Measurements from ENCODE around the gene CARMIL3.

Gene CARMIL3

DNA sequence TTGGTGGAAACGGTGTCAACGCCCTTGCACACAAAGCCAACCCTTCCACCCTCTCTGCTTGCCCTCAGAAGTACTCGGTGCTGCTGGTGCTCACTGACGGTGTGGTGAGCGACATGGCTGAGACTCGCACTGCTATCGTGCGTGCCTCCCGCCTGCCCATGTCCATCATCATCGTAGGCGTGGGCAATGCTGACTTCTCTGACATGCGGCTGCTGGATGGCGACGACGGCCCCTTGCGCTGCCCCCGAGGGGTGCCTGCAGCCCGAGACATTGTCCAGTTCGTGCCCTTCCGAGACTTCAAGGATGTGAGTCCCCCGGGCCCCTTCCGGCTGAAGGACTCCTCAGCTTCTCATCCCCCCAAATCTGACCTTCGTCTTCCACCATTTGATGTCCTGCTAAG lies 25.3 kb downstream of the CARMIL3 start:
- DNase-seq, result no peak

DNA sequence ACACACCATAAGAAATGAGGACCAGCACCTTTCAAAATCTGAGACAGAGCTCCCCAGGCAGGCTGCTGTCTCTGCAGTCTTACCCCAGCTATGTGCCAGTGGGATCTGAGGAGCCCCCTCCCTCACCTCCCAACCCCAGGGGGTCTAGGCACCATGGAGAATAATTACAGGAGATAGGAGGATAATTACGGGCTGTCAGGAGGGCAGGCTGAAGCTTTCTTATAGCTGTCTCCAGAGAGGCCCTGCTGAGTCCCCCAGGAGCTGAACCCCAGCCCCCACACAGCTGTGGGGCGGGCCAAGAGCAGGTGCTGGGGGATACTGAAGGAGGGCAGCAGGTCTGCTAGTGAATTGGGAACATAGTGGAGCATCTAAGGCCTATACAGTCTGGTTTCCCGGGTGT lies 26.3 kb downstream of the CARMIL3 start:
- DNase-seq, result no peak

DNA sequence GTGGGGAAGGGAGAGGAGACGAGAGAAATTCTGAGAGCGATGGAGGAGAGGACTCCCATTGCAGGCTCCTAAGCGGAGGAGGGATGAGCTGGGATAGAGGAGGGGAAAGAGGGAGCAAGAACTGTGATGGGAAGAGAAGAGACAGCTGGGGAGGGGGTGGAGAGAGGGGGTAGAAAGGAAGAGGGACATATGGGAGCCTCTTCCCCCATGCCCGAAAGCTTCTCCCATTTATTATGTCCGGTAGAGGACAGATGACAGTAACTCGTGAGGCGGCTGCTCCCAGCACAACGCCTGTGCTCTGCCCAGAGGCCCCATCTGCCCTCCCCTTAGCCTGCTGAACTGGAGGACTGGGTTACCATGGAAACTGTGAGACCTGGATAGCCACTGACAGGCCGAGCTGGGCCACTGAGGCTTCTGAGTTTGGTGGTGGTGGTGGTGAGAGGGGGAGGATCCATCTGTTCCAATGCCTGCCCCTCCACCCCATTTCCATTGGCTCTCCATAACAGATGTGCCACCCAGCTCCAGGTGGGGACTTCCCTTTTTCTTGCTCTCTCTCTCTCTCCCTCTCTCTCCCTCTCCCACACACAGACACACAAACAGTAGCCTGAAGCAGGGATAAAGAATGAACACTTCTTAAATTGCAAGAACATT lies 27.8 kb downstream of the CARMIL3 start:
- DNase-seq, result no peak

DNA sequence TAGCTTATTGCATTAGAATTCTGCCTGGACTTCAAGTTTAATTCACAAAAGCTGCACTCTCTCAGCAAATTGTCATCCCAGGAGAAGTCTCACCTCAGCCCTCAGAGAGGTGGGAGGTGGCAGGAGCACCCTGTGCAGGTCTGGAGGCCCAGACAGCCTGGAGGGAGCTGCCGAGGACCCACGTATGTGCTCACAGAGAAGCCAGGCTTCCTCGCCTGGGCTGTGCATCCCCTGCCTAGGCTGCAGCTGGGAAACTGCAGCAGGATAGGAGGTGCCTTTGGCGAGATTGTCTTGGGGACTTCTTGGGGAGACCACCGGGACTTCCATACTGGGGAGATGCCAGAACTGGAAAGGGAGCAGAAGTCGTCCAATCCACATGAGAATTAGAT lies 28.3 kb downstream of the CARMIL3 start:
- no peak for DNase-seq

DNA sequence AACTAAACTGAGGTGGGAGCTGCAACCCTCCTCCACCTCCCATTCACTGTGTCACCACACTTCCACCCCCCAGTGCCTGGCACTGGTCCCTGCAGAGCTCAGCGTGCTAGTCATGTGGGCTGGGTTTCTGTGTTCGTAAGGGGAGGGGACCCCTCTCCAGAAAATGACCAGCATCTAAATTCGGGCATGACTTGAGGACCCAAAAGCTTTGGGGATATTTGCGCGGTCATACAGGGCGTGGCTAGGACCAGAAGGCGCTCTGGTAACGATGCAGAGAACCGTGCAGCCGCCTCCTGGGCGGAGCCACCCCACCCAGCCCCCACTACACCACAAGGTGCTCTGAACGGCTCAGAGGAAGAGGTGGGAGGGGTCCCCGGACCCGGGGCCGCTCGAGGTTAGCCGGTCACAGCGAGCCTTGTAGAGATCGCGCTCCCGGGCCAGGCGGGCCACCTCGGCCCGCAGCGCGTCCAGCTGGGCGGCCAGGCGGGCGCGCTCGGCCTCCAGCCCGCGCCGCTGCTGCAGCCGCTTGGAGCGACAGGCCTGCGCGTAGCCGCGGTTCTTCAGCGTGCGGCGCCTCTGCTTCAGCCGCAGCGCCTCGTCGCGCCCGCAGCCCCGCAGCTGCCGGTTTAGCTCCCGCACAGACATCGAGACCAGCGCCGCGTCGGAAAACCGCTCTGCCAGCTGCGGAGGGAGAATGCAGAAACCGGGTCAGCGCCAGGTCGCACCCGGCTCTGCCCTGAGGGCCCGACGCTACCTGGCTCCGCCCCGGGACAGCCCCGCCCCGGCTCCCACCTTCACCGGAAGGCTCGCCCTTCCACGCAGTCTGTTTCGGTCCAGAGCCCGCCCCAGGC lies 29.3 kb downstream of the CARMIL3 start:
- peak in 1 of 2 experiments; percentile 44 for DNase-seq

DNA sequence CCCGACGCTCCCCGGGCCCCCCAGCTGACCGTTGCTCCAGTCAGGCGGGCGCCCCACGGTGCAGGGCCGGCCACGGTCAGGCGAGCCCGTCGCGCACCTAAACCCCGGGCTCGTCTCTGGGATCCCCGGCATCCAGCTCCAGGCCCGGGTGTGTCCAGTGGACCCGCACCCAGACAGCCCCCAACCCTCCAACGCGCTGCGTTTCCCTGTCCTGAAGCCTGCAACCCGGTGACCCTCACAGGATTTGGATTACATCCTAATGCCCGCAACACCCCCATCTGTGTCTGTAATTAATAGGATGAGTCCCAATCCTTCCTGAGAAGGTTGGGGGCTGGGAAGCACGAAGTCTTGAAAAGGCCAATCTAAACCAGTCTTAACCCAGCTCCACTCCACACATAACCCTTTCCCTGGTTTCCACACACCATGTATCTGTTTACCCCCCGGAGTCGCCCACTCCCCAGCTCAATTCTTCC lies 30.0 kb downstream of the CARMIL3 start:
- DNase-seq, result no peak

DNA sequence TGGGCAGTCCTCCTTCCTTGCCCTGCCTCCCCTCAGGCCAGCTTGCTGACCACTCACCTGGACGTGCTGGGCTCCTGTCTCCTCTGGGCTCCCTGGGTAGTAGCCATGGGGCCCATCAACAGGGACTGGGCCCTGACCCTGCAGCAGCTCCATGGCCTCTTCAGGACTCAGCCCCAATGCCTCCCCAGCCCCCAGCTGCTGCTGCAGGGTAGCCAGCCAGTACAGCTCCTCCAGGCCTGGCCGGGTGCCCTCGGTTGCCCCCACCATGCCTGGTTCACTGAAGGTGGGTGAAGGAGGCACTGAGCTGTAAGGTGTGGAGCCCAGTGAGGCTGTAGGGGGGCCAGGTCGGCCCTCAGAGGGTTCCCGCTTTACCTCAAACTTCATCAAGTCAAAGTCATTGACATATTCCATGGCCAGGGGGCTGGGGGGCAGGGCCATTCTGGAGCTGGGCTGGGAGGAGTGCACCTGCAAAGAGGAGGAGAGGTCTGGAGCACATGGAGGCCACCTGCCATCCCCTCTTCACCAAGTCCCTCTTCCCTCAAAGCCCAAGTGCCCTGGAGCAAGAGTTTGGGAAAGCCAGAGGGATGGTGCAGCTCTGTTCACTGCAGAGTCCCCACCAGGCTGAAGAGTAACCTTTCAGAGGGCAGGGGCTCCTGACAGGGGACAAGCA lies 30.7 kb downstream of the CARMIL3 start:
- DNase-seq, result no peak

DNA sequence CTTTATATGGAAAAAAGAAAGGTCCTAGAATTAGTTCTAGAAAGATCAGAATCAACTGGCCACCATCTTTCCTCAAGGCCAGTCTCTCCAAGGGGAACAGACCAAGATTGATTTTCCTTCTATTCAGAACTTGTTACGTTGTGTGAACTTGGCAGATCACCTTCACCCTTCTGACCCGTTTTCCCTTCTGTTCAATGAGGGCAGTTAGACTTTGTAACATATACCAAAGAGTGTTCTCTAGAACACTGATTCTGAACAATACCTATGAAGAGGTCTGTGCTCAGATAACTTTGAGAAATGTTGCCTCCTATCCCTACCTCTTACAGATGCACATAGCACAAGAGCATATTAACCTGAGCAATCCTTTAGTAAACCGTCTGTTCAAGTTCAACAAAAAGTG lies 31.7 kb downstream of the CARMIL3 start:
- no peak for DNase-seq

DNA sequence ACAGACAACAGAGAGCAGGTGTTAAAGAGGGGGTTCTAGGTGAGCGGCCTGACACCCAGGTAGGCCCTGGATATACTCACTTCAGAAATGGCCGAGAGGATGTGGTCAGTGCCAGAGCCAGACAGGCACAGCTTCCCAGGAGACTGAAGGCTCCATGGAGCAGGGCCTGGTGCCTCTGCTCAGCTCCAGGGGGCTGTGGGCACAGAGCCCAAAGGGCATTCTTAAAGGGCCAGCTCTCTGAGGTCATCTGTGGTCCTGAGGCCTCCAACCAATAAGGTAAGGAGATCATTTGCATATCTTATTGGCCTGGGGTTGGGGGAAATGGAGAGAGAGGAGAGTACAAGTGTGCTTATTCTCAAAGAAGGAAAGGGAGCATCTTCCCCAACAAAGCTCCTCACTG lies 32.6 kb downstream of the CARMIL3 start:
- DNase-seq, result no peak

DNA sequence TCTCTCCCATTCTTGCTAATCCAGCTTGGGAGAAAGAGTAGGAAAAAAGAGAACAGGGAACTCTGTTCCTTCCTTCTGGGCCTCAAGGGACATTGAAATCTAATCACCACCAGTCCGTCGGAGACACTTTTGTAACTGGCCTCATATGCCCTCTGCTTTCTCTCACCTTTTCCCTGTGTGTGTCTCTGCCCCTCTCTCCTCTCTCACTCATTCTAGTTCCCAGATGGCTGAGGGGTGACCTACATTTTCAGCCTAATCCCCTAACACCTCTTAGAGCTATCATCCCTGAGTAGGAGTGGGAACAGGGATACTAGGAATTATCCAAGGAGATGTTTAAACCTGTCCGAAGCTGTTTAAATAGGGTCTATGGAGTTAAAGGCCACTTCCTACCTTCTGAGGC lies 33.4 kb downstream of the CARMIL3 start:
- no peak for DNase-seq

DNA sequence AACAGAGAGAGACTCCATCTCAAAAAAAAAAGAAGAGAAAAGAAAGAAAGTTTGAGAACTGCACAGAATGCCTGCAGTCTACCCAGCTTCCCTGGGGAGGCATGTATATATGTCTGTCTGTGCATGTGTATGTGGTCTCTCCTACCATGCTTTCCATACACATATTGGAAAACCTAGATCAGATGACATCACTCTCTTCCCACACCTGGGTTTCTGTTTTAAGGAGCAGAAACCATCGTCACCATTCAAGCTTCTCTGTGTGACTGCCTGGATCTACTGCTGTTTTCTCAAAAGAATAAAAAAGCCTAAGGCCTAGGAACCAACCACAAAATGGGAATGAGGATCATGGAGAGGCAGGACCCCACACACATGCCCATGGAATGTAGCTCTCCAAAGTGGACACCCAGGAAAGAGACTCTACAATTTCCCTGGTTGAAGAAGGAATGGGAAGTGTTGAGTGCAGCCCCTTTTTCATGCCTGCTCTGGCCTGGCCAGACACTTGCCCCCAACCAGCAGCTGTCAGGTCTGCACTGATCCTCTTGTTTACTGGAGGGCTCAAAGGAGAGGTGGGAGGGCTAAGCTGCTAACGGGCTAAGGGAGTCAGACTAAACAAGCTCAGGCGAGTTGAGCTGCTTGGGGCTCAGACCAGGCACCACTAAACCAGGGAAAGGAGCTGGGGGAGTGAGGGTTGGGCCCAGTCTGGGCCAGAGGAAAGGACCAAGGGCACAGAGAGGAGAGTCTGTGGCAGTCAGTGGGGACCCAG lies 34.6 kb downstream of the CARMIL3 start:
- no peak for DNase-seq

DNA sequence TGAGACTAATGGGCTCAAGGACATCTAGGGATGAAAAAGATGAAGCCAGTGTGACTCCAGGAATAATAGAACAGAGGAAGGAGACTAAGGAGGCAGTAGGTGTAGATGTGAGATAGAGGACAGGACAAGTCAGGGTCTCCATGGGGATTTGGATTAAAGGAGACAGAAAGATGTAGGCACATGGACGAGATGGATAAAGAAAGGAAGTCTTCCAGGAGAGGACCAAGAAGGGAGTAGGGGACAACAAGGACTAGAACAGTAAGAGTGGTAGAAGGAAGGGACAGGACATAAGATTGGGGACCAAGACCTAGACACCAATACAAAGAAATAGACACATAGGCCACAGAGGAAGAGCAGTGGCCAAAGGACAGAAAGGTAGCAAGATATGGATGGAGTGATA lies 35.2 kb downstream of the CARMIL3 start:
- no peak for DNase-seq

DNA sequence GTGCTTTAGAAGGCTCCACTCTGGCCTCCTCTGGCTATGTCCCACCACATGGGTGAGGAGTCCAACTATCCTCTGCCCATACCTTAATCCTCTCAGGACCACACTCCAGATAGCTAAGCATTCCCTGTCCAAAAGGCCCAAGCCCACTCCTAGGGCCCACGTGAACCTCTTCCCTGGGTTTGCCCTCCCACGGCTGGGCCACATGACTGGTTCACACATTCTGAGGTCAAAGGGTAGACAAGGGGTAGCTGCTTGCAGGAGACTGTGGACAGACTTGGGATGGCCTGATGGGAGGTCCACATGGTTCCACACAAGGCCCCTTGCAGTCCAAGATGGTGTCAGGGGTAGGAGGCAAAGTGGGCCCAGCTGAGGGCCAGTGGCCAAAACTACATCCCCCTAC lies 36.3 kb downstream of the CARMIL3 start:
- DNase-seq, result no peak

DNA sequence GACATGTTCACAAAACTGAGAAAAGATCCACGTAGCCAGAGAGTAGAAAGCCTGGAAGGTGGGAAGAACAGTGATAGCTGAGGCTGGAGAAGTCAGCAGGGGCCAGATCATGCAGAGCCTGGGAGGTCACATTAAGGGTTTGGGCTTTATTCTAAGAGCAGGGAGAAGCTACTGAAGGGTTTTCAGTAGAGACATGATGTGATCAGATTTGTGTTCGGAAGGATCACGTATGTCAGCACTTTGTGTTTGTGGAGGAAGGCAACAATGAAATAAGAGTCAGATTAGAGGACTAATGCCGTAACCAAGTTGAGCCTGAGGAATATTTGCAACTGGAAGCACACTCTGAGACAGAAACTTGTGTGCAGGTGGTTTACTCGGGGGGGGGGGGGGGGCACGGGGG lies 38.1 kb downstream of the CARMIL3 start:
- no peak for DNase-seq

DNA sequence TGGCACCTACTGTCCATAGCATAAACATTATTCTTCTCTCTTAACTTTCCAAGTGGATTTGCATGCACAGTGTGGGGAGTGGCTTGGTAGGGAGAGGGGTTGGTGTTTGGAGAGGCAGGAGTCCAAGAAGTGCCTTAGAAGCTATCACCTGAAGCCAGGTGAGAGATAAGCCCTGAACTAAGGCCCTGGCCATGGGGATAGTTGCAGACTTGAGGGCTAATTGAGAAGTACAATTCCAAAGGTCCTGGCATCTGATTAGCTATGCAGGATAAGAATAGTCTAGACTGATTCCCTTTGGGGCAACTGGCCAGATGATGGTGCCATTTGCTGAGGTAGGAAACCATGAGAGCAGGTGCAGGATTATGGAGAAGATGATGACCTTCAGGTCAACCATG lies 40.3 kb downstream of the CARMIL3 start:
- no peak for DNase-seq

DNA sequence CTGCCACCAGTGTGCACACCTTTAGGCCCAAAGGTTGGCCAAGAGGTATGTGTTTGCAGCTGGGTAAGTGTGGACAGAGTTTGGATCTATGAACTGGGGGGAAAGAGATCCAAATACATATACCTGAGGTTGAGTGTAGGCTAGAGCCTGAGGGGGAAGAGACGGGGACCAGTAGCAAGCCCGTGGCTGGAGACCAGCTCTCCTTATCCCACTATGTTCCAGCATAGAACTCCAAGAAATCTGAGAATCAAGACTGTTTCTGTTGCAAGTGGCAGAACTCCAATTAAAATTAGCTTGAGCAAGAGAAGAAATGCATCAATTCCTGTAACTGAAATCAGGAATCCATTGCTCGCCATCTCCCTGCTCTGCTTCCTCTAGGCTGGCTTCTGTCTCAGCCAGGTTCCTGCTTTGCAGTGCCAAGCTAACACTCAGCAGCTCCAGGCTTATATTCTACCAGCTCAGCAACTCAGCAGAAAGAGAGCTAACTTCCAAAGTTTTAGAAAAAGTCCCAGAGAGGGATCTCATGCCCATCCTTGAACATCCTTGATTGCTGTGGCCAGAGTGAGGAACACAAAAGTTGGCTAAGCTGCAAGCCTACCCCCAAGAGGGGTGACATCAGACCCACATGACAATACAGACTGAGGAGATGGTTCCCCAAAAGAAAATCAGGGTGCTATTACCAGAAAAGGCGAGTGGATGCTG lies 40.8 kb downstream of the CARMIL3 start:
- DNase-seq, result no peak

DNA sequence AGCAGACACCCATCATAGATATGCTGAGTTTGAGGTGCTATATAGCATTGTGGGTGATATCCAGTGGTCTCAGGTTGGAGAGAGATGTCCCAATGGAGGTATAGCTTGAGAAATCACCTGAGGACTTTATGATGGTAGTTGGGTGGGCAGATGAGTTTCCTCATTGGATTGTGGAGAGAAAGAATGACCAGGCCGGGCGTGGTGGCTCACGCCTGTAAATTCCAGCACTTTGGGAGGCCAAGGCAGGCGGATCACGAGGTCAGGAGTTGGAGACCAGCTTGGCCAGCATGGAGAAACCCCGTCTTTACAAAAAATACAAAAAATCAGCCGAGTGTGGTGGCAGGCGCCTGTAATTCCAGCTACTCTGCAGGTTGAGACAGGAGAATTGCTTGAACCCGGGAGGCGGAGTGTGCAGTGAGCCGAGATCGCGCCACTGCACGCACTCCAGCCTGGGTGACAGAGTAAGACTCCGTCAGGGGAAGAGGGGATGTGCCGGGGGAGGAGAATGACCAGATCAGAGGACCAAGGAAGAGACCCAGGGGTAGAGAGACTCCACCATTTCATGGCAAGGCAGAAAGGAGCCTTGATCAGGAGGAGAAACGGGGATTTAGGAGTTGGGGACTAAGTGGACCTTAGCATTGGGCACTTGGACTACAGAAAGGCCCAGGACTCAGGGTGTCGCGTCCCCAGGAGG lies 41.5 kb downstream of the CARMIL3 start:
- DNase-seq, result no peak

DNA sequence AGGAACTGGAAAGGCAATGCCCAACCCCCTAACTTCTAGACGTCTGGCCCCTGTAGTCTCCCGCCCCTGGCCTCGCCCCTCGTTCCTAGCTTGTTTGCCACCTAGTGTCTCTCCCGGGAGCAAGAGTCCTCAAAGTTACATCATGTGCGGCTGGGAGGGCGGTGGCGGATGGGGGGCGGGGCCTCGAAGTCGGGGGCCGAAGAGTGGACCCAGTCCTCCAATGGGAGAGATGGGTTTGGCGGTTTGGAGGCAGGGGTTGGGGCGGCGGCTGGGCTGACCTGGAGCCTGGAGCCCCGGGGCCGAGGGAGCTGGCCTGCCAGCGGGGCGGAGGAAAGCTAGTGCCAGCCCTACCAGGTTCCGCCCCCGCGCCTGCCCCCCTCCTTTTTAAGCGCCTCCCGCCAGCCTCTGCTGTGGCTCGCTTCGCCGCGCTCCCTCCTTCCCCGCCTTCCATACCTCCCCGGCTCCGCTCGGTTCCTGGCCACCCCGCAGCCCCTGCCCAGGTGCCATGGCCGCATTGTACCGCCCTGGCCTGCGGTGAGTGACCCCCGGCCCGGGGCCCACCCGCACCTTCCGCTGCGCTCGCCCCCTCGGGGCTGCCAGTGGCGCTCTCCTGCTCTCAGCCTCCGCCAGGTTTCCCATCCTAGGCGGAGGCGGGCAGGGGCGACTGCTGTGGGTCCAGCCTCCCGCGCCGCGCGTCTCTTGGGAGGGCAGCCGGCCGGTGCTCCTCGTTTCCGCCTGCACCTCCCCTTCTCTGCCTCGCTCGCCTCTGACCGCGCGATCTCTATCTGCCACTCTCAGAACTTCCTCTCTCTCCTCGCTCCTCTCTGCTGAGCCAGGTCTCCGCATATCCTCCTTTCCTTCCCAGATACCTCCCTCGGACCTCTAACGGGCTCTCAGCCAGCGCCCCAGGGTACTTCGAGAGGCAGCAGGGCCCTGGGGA lies 42.4 kb downstream of the CARMIL3 start, which contains the start of gene PCK2:
Gene PCK2 (plus strand): TSS at position 411 of the 940 bp plus-strand sequence. CDS start 95 bp downstream, at position 506.
- DNase-seq, result peak; percentile 55 to 82

DNA sequence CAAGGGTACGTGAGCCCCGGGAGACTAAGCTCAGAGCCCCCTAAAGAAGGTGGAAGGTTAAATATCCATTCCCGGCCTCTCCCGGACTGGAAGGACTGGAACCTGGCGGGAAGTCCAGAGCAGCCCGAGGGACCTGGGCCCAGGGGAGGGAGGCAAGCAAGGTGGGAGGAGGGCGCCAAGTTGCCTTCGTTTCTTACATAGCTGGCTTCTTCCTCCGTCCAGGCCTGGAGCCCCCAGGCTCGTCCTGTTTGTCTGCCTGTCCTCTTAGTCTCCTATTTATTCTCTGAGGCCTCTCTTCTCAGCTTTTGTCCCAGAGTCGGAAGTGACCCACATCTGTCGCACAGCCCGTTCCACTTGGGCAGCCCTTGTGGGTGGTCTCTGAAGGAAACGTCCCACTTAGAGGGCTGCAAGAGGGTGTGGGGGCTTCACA lies 43.0 kb downstream of the CARMIL3 start:
- no peak for DNase-seq

DNA sequence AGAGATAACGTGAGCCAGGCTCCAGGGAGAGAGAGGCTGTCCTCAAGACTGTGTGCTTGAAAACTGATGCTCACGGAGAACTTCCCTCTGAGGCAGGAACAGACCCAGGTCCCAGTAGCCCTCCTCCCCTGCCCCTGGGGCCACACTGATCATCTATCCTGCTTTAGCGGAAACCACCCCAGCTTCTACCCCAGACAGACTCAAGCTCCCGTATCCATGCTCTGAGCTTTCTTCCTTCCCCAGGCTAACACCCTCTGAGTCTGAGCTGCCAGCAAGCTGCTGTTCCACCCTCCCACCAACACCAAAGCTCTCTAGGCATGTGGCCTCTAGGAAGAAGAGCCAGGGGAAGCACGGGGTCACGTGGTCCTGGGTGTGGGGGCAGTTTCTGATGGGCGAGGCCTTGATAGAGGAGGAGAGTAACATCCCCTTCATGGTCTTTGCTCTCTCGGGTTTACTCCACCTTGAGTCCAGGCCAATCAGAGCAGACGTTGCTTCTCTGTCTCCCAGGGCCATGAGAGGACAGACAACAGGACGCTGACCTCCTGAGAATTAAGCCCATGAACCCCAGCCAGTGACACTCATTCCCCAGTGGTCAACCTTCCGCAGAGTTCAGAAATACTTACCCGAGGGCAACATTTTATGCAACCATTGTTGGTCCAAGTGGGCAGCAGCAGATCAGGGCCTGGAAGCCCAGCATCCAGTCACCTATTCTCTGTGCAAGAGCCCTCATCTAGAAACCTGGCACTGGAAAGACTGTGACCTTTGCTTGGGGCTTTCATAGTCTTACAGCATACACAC lies 43.7 kb downstream of the CARMIL3 start:
- no peak for DNase-seq

All from NCI-H1930 (cell line).